ENCODE data around the gene SCGB1C2.

SCGB1C2 gene

DNA sequence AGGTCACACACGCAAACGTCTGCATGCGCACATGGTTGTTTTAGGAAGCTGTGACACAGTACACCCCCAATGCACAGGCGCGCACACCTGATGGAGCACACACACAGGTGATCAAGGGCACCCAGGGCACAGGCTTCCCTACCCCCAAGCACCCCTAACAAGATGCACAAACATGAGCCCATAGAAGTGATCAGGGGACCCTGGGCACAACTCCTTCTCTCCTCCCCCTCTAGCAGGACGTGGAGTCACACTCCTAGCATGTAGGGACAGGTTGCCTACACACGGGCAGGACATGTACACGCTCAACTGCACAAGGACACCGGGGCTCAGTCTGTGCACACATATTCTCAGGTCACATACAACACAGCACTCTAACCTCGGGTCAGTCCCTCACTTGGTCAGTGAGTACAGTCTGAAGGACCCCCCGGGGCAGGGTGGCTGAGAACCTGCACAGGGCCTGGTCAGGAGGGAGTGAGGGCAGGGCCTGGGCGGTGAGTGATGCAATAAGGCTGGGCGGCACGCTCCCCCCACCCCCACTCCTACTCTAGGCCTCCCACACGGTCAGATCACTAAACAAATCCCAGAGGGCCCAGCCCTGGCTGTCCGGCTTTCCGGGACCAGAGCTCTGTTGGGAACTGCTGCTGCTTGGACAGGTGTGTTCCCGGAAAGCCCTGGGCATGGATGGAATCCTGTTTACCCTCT lies 44.8 kb downstream of the SCGB1C2 start:
- peak in 9 of 42 donors; percentile 7 to 50 (median 28) for DNase-seq
- intact Hi-C loops (cut with DNase I) = no loop called here

DNA sequence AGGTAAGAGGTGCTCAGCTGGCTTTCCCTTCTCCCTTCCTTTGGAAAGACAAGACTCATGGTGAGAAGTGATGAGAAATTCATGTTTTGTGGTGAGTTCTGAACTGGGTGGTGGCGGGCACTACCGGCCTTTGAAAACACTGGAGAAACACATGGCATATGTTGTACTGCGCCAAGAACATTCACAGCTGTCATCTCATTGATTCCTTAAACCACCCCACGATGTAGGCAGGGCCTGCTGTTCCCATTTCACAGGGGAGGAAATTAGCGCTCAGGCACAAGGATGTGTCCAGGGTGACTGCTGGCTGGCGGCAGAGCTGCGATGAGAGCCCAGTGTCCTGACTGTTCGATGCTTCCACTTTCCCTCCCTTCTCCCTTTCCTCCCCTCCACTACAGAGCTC lies 45.7 kb downstream of the SCGB1C2 start:
- intact Hi-C loops (cut with DNase I) = no loop called here
- no peak for DNase-seq

DNA sequence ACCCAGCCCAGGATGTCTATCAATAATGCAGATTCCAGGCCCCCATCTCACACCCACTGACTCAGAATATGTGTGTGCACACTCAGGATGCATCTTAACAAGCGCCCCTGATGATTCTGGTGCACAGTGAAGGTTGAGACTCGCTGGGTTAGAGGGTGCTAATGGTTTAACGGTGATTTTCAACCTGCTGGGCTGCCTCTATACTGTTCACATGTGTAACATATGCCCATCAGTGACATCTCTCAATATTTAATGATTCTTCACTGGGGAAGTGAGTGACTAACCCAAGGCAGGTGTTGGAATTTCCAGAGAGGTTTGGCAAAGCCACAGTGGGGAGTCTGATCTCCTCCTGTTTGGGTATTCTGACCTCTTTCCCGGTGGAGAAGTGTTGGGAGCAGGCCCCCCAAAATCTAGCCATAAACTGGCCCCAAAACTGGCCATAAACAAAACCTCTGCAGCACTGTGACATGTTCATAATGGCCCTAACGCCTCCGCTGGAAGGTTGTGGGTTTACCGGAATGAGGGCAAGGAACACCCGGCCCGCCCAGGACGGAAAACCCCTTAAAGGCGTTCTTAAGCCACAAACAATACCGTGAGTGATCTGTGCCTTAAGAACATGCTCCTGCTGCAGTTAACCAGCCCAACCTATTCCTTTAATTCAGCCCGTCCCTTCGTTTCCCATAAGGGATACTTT lies 48.2 kb downstream of the SCGB1C2 start:
- intact Hi-C loops (cut with DNase I) = no loop called here
- DNase-seq = no peak

DNA sequence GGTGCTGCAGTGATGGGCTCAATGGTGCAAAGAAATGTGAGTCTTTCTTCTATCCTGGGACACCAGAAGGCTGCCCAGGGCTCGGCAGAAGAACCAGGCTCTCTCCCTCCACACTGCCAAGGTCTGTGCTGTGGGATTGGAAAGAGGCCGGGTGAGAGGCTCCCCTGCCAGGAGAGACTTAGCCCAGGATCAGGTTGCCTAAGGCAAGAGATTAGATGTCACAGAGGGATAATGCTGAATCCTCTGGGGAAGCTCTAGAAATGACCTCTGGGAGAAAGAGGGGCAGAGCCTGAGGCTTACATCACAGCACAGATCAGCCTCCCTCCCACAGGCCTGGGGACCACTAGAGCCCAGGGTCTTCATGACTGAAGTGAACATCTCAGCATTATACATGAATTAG lies 49.8 kb downstream of the SCGB1C2 start:
- no peak for DNase-seq
- intact Hi-C loops (cut with DNase I) = no loop called here

Measured in head of caudate nucleus (tissue), 42 donors.